Retinal pigment epithelial cell (primary cell): ENCODE measurements around the gene EXOC1.

ENCODE experiments used
- DNase-seq: peaks from one replicate; pipeline ENCODE4 v3.0.0-alpha.2; 2010; ENCODE audit warnings: low read depth
- H3K4me3 ChIP-seq: 2 replicates; pipeline ENCODE4 v1.5.1; 2011; ENCODE audit warnings: mild to moderate bottlenecking, low read length, control low read depth, moderate library complexity
- TF ChIP-seq, protein P1 (sequence below): conservative IDR thresholded peaks from 2 replicates; pipeline ENCODE4 v1.5.1; 2011; ENCODE audit warnings: low read depth, low read length, control low read depth, inconsistent platforms

EXOC1 gene

DNA sequence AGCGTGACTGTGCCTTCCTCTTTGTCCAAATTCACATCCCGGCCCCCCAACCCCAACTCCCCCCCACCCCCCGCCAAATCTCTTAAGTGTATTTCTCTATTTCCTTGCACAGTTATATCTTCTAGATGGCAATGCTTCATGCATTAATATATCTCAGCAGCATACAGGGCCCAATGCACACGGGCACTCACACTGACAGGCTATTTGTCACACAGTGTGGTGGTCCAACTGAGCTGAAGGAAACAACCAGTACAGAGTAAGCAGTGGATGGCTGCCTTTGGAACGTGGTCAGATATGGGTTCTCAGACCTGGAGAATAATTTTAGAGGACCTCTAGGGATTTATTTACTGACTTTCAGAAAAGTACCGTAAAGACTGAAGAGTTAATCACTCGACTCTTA lies 681 bp downstream of the EXOC1 start:
- TF ChIP-seq, protein P1, sequence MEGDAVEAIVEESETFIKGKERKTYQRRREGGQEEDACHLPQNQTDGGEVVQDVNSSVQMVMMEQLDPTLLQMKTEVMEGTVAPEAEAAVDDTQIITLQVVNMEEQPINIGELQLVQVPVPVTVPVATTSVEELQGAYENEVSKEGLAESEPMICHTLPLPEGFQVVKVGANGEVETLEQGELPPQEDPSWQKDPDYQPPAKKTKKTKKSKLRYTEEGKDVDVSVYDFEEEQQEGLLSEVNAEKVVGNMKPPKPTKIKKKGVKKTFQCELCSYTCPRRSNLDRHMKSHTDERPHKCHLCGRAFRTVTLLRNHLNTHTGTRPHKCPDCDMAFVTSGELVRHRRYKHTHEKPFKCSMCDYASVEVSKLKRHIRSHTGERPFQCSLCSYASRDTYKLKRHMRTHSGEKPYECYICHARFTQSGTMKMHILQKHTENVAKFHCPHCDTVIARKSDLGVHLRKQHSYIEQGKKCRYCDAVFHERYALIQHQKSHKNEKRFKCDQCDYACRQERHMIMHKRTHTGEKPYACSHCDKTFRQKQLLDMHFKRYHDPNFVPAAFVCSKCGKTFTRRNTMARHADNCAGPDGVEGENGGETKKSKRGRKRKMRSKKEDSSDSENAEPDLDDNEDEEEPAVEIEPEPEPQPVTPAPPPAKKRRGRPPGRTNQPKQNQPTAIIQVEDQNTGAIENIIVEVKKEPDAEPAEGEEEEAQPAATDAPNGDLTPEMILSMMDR = no peak

DNA sequence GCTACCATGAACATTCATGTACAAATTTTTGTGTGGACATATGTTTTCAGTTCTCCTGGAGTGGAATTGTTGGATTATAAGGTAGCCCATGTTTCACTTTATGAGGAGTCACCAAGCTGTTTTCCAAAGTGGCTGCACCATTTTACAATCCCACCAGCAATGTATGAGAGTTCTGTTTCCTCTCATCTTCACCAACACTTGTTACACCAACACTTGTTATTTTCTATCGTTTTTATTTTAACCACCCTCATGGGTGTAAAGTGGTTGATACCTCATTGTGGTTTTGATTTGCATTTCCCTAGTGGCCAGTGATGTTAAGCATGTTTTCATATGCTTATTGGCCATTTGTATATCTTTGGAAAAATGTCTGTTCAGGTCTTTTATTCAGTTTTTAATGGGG lies 4.1 kb downstream of the EXOC1 start:
- TF ChIP-seq, protein P1 = no peak
- DNase-seq = no peak
- no peak overlapping the region for H3K4me3 ChIP-seq

More for the DNA sequence above, 681 bp downstream of the EXOC1 start:
- DNase-seq = no peak
- peak overlapping the region; percentile 95 for H3K4me3 ChIP-seq

DNA sequence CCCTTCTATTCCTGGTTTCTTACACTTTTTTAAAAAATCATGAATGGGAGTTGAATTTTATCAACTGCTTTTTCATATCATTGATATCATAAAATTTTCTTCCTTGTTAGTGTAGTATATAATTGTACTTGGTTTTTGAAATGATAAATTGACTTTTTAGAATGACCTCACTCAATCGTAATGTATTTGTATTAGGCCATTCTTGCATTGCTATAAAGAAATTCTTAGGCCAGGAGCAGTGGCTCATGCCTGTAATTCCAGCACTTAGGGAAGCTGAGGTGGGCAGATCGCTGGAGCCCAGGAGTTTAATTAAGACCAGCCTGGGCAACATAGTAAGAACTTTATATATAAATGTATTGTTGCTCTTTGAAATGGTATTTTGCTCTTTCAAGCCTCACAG lies 6.3 kb downstream of the EXOC1 start:
- no peak for DNase-seq
- no peak overlapping the region for H3K4me3 ChIP-seq
- TF ChIP-seq, protein P1 = no peak

DNA sequence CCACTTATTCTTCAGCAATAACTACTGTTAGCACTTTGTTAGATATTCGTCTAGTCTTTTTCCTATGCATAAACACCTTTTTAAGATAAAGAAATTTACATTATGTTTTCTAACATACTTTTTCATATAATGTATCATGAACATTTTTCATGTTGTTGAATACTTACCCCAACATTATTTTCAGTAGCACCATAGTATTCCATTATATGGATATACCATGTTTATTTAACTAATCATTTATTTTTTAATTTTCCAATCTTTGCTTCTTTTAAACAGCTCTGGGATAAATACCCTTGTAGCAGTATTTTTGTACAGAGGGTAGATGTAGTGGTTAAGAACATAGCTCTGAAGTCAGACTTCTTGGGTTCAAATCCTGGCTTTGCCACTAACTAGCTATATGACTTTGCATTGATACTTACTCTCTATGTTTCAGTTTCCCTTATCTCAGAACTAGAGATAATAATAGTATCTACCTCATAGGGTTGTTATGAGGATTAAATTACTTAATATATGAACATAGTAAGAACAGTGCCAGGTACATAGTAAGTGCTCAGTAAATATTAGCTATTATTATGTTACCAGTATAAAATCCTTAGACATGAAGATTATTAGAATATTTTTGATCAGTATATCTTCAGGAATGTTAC lies 11.3 kb downstream of the EXOC1 start:
- DNase-seq = no peak
- TF ChIP-seq, protein P1 = no peak

DNA sequence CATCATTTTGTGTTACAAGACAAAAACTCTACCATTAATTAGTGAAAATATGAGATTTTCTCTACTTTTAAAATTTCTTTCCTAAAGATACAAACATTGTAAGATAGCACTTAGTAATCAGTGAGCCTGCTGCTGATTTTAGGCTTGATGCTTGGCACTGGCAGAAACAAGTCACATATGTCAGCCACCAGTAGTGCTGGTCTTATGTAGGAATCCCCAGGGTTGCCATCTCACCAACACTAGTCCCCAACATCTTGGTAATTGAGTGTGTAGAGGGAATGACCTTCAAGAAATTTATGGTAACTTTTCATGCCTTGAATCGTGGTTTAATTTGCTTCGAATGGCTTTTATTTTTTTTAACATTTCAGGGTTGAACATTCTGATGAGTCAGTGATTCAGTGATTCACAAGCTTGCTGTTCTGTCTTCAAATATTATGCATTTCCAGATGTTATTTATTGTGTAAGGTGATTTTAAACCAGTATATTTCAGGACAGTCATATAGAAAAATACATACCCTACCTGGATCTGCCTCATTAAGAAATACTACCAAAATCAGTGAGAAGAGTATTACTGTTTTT lies 11.9 kb downstream of the EXOC1 start:
- no peak overlapping the region for H3K4me3 ChIP-seq
- DNase-seq = no peak
- TF ChIP-seq, protein P1 = no peak

More for the DNA sequence above, 11.3 kb downstream of the EXOC1 start:
- no peak overlapping the region for H3K4me3 ChIP-seq

DNA sequence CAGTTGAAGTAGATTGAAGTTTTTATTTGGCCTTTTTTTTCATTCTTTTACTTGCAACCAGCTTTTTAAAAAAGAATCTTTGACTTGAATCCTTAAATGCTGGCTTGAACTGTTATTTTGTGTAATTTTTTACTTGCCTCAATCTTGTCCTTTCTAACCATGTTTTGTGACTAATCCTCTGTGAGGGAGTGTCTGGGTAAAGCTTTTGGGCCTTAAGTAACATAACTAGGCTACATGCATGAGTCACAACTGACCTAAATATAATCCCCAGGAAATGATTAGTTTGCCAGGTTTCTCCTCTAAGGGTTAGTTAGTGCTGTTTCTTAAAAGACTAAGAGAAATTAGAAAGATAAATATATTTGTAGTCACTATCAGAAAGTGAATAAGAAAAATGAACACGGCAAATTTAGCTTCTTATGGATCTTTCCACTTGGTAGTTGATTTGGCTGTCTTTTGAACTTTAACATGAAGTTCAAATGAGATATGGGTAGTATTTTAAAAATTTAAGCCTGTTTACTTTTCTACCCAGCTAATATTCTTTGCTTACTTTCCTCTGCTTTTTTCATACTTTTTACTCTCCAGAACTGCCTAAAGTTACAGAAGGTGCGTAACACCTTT lies 13.0 kb downstream of the EXOC1 start:
- no peak overlapping the region for H3K4me3 ChIP-seq

More for the DNA sequence above, 13.0 kb downstream of the EXOC1 start:
- DNase-seq = peak; percentile 91
- TF ChIP-seq, protein P1 = no peak
